MV-4-11 (cell line): ENCODE results near the gene PLEKHF1.

Source experiments
- DNase-seq: peaks from one replicate; lab custom pipeline; 2025; lab: John Stamatoyannopoulos, UW

The PLEKHF1 gene

DNA sequence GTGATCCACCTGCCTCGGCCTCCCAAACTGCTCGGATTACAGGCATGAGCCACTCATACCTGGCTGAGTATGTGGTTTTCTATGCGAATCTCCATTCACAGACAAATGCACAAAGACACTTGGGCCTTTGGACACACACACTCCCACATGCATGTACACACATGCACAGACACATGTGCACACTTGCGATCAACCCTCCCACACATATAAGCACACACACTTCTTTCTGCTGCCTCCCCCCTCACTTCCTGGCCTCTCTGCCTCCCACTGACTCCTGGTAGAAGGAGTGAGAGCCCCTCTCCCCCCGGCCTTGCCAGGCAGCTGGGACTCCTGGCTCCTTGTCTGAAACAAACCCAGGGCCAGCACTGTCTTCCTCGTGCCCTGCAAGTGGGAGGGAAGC, 29.3 kb upstream of the PLEKHF1 start:
- DNase-seq = no peak

DNA sequence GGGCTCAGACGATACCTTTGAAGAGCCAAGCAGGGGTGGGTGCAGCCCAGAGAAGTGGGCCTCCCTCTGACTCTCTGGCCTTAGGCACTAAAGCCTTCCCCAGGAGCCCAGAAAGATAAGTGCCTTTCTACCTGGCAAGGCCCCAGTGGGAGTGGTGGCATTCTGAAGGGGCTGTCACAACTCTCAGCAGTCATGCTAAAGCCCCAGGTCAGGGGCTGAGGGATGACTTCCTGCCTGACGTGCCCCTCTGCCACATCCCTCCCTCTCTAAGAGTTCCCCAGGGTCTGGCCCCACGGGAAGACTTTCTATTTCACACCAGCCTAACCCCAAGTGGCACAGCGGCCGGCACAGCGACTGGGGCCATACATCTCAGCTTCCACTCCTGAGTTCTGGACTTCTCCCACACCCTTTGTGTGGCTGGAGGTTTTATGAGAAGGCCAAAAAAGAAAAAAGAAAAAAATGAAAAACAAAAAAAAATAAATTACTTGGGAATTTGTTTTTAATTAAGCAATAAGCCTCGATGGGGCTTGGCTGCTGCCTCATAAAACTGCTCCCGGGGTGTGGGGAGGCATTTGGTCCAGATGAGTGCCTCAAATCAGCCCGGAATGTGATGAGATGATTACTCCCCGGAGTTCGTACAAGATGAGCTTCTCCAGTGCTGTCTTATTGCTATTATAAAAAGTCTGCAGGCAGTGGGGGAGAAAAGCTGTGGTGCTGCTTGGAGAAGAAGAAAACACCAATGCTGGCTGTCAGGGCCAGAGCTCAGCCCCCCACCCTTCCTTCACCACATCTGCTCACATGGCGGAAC, 28.5 kb upstream of the PLEKHF1 start:
- DNase-seq = no peak

DNA sequence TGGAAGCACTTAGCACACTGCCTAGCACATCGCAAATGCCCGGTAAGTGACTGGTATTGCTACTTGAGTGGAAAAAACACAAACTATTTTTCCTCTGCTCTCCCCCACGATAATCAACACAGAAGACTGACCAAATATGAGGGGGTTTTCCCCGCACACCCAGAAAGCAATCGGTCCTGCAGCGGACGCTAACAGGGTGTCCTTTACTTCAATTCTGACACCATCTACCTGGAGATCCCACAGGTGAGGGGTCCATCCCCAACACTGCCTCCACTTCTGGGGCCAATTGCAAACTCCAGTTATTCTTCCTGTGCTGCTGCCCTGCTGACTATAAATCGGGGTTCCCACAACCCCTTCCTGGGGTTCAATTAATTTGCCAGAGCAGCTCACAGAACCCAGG, 26.2 kb upstream of the PLEKHF1 start:
- no peak for DNase-seq

DNA sequence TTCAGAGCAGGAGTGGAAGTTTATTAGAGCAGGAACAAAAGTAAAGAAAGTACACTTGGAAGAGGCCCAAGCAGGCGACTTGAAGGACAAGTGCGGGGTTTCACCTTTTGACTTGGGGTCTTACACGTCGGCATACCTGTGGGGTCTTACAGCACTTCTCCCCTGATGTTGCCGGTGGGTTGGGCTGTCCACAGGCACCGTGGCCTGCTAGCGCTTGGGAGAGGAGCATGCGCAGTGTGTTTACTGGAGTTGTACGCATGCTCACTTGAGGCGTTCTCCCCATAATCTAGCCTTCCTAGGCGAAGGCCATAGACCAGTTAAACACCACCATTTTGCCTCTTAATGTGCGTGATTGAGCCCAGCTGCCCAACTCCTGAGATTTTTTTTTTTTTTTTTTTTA, 25.0 kb upstream of the PLEKHF1 start:
- DNase-seq = no peak

DNA sequence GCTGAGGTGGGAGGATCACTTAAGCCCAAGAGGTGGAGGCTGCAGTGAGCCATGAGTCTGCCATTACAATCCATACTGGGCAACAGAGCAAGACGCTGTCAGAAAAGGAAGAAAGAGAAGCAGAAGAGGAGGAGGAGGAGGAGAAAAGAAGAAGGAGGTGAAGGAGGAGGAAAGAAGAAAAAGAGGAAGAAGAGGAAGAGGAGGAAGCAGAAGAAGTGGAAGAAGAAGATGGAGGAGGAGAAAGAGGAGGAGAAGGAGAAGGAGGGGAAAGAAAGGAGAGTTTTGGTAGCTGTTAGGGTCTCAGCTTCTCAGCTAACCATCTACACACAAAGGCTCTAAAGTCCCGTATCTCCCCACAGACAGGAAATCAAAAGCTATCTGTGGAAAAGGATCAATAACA, 23.7 kb upstream of the PLEKHF1 start:
- DNase-seq = no peak

DNA sequence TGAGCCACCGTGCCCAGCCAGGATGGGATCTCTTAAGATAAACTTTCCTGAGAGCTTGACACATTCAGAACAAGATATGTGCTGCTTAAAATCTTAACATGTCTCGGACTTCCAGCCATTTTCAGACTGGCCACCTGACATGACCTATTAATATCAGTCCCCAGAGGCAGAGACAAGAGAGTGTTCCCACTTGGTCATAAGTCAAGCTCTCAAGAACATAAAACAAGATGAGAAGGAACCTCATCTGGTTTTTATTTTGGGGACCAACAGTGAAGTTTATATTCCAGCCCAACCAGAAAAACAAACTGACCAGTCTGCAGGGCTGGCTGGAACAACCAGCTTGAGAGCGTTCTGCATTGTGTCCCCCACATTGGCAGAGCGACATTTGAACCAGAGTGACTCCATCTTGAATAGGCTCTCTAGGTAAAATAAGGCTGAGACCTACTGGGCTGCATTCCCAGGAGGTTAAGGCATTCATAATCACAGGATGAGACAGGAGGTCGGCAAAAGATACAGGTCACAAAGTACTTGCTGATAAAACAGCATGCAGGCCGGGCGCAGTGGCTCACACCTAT, 21.8 kb upstream of the PLEKHF1 start:
- no peak for DNase-seq

DNA sequence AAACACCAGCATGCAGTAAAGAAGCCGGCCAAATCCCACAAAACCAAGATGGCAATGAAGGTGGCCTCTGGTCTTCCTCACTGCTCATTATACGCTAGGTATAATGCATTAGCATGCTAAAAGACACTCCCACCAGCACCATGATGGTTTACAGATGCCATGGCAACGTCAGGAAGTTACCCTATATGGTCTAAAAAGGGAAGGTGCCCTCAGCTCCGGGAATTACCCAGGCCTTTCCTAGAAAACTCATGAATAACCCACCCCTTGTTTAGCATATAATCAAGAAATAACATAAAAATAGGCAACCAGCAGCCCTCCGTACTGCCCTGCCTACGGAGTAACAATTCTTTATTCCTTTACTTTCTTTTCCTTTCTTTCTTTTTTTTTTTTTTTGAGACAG, 21.1 kb upstream of the PLEKHF1 start:
- peak; percentile 27 for DNase-seq

DNA sequence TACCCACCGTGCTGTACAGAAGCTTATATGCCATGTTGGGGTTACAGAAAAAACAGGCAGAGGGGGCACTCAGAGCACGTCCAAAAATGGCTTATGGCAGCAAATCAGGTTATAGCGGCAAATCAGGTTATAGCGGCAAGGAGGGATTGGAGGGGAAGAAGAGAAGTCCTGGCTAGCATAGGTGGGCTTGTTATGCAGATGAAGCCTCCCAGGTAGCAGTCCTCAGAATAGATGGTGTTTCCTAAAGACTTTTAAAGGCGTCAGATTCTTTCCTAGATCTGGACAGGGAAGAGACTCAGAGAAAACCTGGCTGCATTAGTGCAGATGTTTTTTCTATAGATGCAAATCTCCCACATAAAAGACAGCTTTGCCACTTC, 19.8 kb upstream of the PLEKHF1 start:
- no peak for DNase-seq

DNA sequence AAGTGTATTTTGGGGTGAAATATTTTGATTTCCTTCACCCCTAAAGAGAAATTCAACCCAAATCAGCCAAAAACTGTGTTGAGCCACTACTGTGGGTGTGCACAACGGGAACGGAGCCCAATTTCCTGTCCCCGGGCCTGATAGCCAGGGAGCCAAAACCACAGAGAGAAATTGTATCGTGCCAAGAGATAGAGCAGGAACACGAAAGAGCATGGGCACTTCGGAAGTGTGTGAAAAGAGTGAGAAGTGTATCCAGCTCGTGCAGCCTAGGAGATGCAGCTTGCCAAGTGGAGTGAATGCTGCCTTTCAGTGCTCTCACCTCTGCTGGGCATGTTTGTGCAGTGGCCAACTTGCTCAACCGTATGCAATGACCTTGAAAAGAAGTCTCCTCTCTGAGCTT, 19.4 kb upstream of the PLEKHF1 start:
- peak; percentile 50 for DNase-seq

DNA sequence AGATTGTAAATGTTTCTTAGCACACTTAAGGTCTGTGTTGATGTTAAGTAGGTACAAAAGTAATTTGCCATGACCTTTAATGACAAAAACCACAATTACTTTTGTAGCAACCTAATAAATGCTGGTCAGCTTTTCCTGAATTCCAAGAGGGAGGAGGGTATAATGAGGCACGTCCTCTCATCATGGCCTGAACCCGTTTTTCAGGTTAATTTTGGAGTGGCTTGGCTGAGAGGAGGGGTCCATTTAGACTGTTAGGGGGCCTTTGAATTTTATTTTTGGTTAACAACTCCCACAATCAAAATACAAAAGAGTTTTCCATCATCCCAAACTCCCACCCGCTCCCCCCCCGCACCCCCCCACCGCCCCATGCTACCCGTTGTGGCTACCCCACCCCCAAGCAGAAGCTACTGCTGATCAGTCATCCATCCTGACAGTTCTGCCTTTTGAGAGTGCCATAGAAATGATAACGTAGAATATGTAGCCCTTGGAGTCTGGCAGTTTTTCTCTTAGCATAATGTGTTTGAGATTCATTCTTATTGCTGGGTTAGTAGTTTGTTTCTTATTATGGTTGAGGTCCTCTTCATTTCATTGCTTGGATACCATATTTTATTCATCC, 14.4 kb upstream of the PLEKHF1 start:
- DNase-seq = no peak

DNA sequence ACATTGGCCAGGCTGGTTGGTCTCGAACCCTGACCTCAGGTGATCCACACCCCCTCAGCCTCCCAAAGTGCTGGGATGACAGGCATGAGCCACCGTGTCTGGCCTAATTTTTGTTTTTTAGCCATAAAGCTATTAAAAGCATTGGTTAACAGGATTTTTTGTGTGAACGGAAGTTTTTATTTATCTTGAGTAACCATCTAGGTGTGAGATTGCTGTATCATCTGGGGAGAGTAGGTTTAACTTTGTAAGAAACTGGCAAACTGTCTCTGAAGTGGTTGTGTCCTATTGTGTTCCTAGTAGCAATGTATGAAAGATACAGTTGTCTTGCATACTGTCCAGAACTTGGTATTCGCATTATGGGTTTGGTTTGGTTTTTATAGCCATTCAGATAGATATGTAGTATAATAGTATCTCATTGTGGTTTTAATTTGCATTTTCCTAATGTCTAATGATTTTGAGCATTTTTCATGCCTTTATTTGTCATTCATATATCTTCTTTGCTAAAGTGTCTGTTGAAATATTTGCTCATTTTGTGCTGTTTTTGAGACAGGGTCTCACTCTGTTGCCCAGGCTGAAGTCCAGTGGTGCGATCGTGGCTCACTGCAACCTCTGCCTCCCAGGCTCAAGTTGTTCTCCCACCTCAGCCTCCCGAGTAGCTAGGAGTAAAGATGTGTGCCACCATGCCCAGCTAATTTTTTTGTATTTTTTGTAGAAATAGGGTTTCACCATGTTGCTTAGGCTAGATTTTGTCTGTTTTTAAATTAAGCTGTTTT, 13.5 kb upstream of the PLEKHF1 start:
- no peak for DNase-seq

DNA sequence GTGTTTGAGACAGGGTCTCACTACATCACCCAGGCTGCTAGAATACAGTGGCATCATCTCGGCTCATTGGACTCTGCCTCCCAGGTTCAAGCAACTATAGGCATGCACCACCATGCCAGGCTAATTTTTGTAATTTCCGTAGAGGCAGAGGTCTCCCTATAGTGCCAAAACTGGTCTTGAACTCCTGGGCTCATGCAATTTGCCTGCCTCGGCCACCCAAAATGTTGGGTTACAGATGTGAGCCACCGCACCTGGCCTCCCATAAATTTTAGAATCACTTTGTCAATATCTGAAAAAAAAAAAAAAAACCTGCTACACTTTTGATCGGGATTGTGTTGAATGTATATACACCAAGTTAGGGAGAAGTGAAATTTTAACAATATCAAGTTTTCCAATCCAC, 11.9 kb upstream of the PLEKHF1 start:
- DNase-seq = no peak

DNA sequence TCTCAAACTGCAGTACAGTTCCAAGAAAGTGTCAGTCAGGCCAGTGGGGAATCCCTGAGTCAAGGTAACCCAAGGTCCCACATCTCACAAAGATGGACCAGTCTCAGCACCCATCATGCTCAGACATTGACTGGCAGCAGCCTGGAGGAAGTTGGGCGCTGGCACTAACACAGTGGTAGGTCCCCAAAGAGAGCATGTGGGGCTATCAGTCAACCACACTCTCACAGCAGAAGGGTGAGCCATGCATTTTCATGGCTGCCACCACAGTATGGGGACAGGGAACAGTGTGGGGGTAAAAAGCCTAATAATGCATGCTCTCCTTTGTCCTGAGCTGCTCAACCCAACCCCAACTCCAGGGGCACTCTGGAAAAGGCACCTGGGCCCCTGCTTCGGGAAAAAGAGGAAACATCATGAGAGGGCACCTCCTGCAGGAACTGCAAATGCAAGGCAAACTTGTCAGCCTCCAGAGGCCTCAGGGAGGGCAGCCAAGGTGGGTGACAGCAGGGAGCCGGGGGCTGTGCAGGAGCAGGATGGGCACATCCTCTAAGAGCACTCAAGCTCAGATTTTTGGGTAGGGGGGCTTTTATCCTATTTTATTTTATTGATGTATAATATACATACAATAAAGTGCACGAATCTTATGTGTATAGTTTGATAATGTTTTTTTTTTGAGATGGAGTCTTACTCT, 9.5 kb upstream of the PLEKHF1 start:
- no peak for DNase-seq

DNA sequence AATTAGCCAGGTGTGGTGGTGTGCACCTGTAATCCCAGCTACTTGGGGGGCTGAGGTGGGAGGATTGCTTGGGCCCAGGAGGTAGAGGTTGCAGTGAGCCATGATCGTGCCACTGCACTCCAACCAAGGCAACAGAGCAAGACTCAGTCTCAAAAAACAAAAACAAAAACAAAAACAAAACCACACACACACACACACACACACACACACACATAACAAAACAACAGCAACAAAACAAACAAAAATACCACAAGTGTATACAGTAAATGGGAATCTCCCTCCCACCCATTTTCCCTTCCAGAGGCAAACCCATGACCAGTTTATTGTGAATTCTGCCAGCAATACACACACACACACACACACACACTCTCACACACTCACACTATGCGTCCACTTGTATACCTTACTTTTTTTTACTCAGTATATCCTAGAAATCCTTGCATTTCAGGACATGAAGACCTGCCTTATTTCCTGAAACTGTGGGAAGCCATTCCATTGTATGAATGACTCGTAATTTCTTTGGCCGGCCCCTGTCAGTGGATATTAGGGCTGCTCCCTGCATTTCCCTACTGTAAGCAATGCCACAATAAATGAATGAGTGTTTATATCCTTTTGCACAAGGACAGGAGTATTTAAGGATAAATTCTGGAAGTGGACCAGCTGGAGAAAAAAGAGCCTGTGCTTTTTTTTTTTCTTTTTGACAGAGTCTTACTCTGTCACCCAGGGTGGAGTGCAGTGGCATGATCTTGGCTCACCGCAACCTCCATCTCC, 6.9 kb upstream of the PLEKHF1 start:
- DNase-seq = no peak

DNA sequence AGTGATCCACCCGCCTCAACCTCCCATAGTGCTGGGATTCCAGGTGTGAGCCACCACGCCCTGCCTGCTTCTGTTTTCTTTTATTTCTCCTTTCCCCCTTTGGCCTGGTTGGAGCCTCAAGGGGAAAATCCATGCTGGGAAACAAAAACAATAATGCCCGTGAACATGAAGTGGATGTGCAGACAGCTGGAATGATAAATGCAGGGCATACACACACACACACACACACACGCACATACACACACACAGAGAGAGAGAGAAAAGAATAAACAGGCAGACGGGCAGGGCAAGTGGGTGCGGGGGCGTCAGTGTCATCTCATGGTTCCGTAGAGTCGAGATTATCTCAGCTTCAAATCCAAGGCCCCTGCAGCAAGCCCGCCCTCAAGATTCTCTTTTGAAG, 4.4 kb upstream of the PLEKHF1 start:
- DNase-seq = no peak

DNA sequence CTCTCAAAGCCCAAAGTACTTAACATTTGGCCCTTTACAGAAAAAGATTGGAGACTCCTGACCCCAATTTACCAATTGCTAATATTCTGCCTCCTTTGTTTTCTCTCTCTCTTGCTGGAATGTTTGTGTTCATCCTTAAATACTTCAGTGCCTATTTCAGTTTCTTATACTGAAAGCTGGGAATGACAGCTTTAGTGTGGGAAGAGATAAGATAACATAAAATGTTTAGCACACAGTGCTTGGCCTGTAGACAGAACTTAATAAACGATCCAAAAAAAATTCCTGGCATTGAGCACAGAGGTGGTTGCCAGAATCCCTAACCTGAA, 3.0 kb upstream of the PLEKHF1 start:
- DNase-seq = no peak

DNA sequence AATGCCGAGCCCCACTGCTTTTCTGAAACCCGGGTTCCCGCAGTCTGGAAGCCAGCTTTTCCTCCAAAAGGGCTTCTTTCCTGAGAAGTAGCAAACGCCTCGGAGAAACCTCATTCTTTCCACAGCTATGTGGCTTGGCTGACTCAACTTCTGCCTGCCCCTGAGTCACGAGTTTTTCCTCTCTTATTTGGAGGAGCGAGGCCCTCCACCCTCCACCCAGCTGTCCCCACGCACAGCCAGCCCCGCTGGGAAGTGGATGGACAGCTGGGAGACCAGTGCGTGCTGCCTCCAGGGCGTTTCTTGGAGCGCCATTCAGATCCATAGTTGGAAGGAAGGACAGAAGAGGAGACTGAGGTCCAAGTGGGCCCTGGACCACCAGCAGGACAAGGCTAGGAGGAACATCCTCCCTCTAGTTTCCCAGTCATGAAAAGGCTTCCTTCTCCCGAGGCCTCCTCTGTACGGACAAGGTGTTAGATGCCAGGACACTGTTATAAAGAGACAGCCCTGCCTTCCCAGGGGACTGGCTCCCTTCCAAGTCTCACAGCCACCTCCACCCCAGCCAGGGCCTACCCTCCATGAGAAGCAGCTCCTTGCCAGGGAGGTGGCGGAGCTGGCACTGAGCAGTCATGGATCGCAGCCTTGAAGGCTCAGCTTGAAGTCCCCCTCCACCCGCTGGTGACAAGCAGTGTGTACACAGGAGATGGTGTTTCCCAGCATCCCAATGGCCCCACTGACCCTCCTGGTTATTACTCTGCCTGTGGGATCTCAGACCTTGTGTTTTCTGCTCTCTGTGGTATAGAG, 2.5 kb upstream of the PLEKHF1 start:
- DNase-seq = peak; percentile 70

DNA sequence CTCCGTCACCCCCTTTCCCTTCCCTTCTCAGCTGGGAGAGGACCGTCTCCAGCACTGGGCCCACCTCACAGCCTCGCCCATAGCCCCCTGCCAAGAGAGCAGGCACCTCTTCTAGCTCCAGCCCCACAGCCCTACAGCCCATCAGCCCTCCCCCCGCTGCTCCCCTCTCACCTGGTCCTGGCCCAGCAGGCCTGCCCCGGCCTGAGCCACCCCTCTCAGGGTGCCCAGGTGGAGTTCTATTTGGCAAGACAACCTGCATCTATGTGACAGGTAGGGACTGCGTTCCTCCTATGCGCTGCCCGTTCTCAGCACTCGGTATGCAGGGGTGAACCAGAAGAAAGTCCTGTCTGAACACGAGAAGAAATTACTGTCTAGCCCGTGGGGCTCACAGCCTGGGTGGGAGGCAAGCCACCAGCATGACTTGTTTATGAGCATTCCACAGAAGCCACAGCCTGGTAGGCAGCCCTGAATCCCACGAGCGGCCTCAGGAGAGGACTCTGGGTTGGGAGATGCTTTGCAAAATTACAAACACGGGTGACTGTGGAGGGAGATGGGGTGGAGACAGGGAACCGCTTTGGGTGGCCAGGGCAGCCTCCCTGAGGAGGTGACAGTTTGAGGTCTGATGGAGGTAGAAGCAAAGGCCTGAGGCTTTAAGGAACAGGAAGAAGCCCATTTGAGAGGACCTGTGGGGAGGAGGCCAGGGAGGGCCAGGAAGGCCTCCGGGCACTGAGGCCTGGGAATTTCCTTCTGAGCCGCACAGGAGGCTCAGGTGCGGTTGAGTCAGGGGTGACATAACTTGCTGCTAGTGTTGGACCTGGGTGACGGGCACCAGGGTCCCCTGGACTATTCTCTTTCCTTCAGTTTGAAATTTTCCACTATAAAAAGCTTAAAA, 1.2 kb upstream of the PLEKHF1 start:
- no peak for DNase-seq

DNA sequence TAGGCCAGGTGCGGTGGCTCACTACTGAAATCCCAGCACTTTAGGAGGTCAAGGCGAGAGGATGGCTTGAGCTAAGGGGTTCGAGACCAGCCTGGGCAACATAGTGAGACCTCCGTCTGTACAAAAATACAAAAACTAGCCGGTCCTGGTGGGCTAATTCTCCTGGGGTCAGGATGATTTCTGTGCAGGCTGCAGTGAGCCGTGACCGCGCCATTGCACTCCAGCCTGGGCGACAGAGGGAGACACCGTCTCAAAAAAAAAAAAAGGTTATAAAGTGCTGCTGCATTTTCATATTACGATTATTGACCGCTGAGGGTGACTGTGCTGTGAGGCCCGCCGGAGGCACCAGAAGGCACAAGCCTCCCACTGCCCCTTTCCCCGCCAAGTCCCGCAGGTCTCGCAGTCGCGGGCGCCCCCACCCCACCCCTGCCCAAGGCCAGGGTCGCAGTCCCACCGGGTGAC, 477 bp upstream of the PLEKHF1 start:
- DNase-seq = no peak
